Fibroblast of lung (primary cell): ENCODE data around the gene TXNDC11.

Experiments used
- CTCF ChIP-seq, 2 donors: IDR thresholded peaks in 1 of 2; conservative IDR thresholded peaks in 1 of 2; 1 replicate in 1 of 2; 2 replicates in 1 of 2; pipeline ENCODE4 v1.5.1; 2011 to 2012; ENCODE audit warnings: low read length in 2 of 2, control low read depth in 1 of 2, inconsistent platforms in 1 of 2, low read depth in 1 of 2, mild to moderate bottlenecking in 1 of 2
- EZH2 ChIP-seq: IDR thresholded peaks from 2 replicates; pipeline ENCODE4 v1.5.1; 2012; ENCODE audit warnings: low read length, control low read depth, mild to moderate bottlenecking; ENCODE audit errors: missing control alignments

GRCh38 chr16:11681976-11682654 lies 60.5 kb downstream of the TXNDC11 start:
- TF ChIP-seq CTCF (conservative IDR thresholded peaks at IDR 0.05 in 1 of 2, IDR thresholded peaks at IDR 0.05 in 1 of 2; ENCODE audit: low read depth in 1 of 2, low read length in 2 of 2) (no peak), EZH2 (no peak)
